Nephron (organoid): Measurements from ENCODE around the gene NIPA2.

Experiments used
- H3K27ac Mint-ChIP-seq, 3 experiments: 2 replicates each; pipeline ENCODE4 v1.8.0; 2020; ENCODE audit warnings: mixed read lengths in 3 of 3, mild to moderate bottlenecking in 2 of 3, moderate library complexity in 1 of 3
- H3K27me3 Mint-ChIP-seq: 2 replicates; pipeline ENCODE4 v1.8.0; 2021; ENCODE audit warnings: low read depth, mild to moderate bottlenecking, moderate library complexity, mixed read lengths
- H3K36me3 Mint-ChIP-seq: 2 replicates; pipeline ENCODE4 v1.8.0; 2020; ENCODE audit warnings: low read depth, mixed read lengths
- H3K4me1 Mint-ChIP-seq: 2 replicates; pipeline ENCODE4 v1.8.0; 2020; ENCODE audit warnings: mixed read lengths
- H3K4me3 Mint-ChIP-seq, 3 experiments: 2 replicates each; pipeline ENCODE4 v1.8.0; 2020; ENCODE audit warnings: mild to moderate bottlenecking in 3 of 3, mixed read lengths in 3 of 3, moderate library complexity in 2 of 3
- H3K9me3 Mint-ChIP-seq: 2 replicates; pipeline ENCODE4 v1.8.0; 2020; ENCODE audit warnings: mixed read lengths
- CTCF ChIP-seq, 3 experiments: fragments of 200-600 bp; sonication (generic); IDR thresholded peaks; one replicate each; pipeline ENCODE4 v1.5.0; 2021; ENCODE audit warnings: antibody characterized with exemption in 3 of 3; ENCODE audit not compliant: unreplicated experiment in 3 of 3

The NIPA2 gene

GRCh38 chr15:22823495-22824128, 14.9 kb upstream of the NIPA2 start:
- Mint-ChIP-seq H3K27ac (no peak overlapping the region), H3K4me3 (no peak overlapping the region), H3K9me3 (no peaks in the 10 kb centered on the region), H3K36me3 (peaks cover 10% of the 10 kb centered on the region), H3K27me3 (no peaks in the 10 kb centered on the region), H3K4me1 (no peaks in the 10 kb centered on the region)
- no peak for TF ChIP-seq CTCF (IDR thresholded peaks at IDR 0.05; ENCODE audit: unreplicated experiment in 3 of 3)

- Mint-ChIP-seq H3K27me3 (no peaks in the 10 kb centered on the region), H3K36me3 (peaks cover 2% of the 10 kb centered on the region), H3K4me3 (no peak overlapping the region), H3K27ac (no peak overlapping the region), H3K4me1 (no peaks in the 10 kb centered on the region), H3K9me3 (no peaks in the 10 kb centered on the region)
- TF ChIP-seq CTCF (IDR thresholded peaks at IDR 0.05; ENCODE audit: unreplicated experiment in 3 of 3): no peak
Observed at GRCh38 chr15:22827125-22827524, 11.3 kb upstream of the NIPA2 start.

- no peak for TF ChIP-seq CTCF (IDR thresholded peaks at IDR 0.05; ENCODE audit: unreplicated experiment in 3 of 3)
- Mint-ChIP-seq H3K27ac (no peak overlapping the region), H3K27me3 (peaks cover 4% of the 10 kb centered on the region), H3K9me3 (no peaks in the 10 kb centered on the region), H3K4me1 (no peaks in the 10 kb centered on the region), H3K4me3 (no peak overlapping the region), H3K36me3 (no peaks in the 10 kb centered on the region)
Observed at GRCh38 chr15:22831473-22831872, 7.0 kb upstream of the NIPA2 start.

- Mint-ChIP-seq H3K27me3 (peaks cover 4% of the 10 kb centered on the region), H3K9me3 (no peaks in the 10 kb centered on the region), H3K27ac (peak overlapping the region; percentile 96 to 98 (median 96)), H3K4me1 (peaks cover 24% of the 10 kb centered on the region), H3K36me3 (peaks cover 11% of the 10 kb centered on the region), H3K4me3 (peak overlapping the region; percentile 95 to 99 (median 96))
- TF ChIP-seq CTCF (IDR thresholded peaks at IDR 0.05; ENCODE audit: unreplicated experiment in 3 of 3): no peak
Observed at GRCh38 chr15:22839046-22839695, 705 bp downstream of the NIPA2 start.

- Mint-ChIP-seq H3K9me3 (no peaks in the 10 kb centered on the region), H3K27ac (peak overlapping the region; percentile 68 to 89 (median 73)), H3K4me3 (peak overlapping the region in 2 of 3 experiments; percentile 21 to 36), H3K27me3 (no peaks in the 10 kb centered on the region), H3K36me3 (peaks cover 46% of the 10 kb centered on the region), H3K4me1 (peaks cover 38% of the 10 kb centered on the region)
- TF ChIP-seq CTCF (IDR thresholded peaks at IDR 0.05; ENCODE audit: unreplicated experiment in 3 of 3): no peak
Observed at GRCh38 chr15:22844421-22845288, 6.2 kb downstream of the NIPA2 start.
